Hepatocyte (in vitro differentiated cells): Measurements from ENCODE around the gene RNF145.

Experiments
- EZH2 ChIP-seq: fragments of 200-600 bp; sonication (generic); IDR thresholded peaks from 2 replicates; pipeline ENCODE4 v1.6.1; 2016; ENCODE audit warnings: antibody characterized with exemption, mild to moderate bottlenecking, borderline replicate concordance
- EZH2phosphoT487 ChIP-seq: fragments of 200-600 bp; sonication (generic); IDR thresholded peaks from one replicate; pipeline ENCODE4 v1.6.1; 2018; ENCODE audit warnings: antibody characterized with exemption, mild to moderate bottlenecking, low read depth, moderate library complexity; ENCODE audit not compliant: unreplicated experiment, severe bottlenecking
- TF ChIP-seq, protein P1 (sequence below): fragments of 200-600 bp; sonication (generic); IDR thresholded peaks from 2 replicates; pipeline ENCODE4 v1.5.1; 2016; ENCODE audit warnings: antibody characterized with exemption, mild to moderate bottlenecking; ENCODE audit not compliant: poor library complexity

DNA sequence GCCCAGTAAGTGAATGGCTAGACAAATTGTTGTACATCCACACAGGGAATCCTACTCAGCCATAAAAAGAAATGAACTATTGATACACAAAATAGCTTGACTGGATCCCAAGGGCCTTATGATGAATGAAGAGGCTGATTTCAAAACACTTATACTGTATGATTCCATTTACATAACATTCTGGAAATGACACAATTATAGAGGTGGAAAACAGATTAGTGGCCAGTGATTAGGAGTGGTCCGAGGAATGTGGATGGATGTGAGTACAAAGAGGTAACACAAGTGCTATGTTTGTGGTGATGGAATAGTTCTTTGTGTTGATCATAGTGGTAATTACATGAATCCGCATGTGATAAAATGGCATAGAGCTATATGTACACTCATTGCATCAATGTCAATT, 49.0 kb upstream of the RNF145 start:
- TF ChIP-seq, protein P1, sequence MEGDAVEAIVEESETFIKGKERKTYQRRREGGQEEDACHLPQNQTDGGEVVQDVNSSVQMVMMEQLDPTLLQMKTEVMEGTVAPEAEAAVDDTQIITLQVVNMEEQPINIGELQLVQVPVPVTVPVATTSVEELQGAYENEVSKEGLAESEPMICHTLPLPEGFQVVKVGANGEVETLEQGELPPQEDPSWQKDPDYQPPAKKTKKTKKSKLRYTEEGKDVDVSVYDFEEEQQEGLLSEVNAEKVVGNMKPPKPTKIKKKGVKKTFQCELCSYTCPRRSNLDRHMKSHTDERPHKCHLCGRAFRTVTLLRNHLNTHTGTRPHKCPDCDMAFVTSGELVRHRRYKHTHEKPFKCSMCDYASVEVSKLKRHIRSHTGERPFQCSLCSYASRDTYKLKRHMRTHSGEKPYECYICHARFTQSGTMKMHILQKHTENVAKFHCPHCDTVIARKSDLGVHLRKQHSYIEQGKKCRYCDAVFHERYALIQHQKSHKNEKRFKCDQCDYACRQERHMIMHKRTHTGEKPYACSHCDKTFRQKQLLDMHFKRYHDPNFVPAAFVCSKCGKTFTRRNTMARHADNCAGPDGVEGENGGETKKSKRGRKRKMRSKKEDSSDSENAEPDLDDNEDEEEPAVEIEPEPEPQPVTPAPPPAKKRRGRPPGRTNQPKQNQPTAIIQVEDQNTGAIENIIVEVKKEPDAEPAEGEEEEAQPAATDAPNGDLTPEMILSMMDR = no peak
- TF ChIP-seq EZH2 (no peak), EZH2phosphoT487 (no peak)
